Esophagus muscularis mucosa (tissue), 4 donors: Measurements from ENCODE around the gene GLT6D1. TPM values are rescaled to one million over a fixed set of nuclear protein-coding genes. Genes with fewer than 3 reads are reported as not detected.
"Not testable (repeated sequence)": the region's sequence is repeated elsewhere in the genome, so short reads cannot be mapped to it uniquely, and the experiment has no call there.

Source experiments
- DNase-seq: peaks from one replicate; pipeline ENCODE4 v3.0.0-alpha.2; 2017; ENCODE audit errors: extremely low spot score
- H3K27ac ChIP-seq, 4 donors: fragments of 200-600 bp; sonication (generic); replicated peaks in 1 of 4; 1 replicate in 3 of 4; 2 replicates in 1 of 4; pipeline ENCODE4 v1.5.1; 2016 to 2019; ENCODE audit warnings: mild to moderate bottlenecking in 1 of 4
- H3K27me3 ChIP-seq, 4 donors: fragments of 200-600 bp; sonication (generic); one replicate each; pipeline versions ENCODE4 v1.5.1 to v1.6.0; 2016 to 2019
- H3K36me3 ChIP-seq, 4 donors: fragments of 200-600 bp; sonication (generic); one replicate each; pipeline ENCODE4 v1.5.1; 2016 to 2019
- H3K4me1 ChIP-seq, 4 donors: fragments of 200-600 bp; sonication (generic); one replicate each; pipeline ENCODE4 v1.5.1; 2016 to 2019
- H3K4me3 ChIP-seq, 4 donors: fragments of 200-600 bp; sonication (generic); 1 replicate in 2 of 4; 2 replicates in 2 of 4; pipeline ENCODE4 v1.5.1; 2016 to 2019; ENCODE audit warnings: mild to moderate bottlenecking in 4 of 4, moderate library complexity in 1 of 4
- H3K9me3 ChIP-seq, 4 donors: fragments of 200-600 bp; sonication (generic); 1 replicate in 3 of 4; 2 replicates in 1 of 4; pipeline ENCODE4 v1.5.1; 2016 to 2019
- EP300 ChIP-seq: sonication (generic); formaldehyde crosslinking; IDR thresholded peaks from one replicate; pipeline ENCODE4 v1.6.1; 2017; ENCODE audit warnings: antibody characterized with exemption
- POLR2A ChIP-seq: fragments of 450-650 bp; IDR thresholded peaks from one replicate; pipeline ENCODE4 v1.6.1; 2017; ENCODE audit warnings: antibody characterized with exemption, moderate library complexity, mild to moderate bottlenecking, low read depth
- POLR2AphosphoS5 ChIP-seq, 2 donors: sonication (generic); formaldehyde crosslinking; IDR thresholded peaks; one replicate each; pipeline ENCODE4 v1.6.1; 2017; ENCODE audit warnings: antibody characterized with exemption in 2 of 2
- WGBS: methylation state at CpG from one replicate; pipeline ENCODE4 v1.1.5; 2018; 5-methylcytosine and 5-hydroxymethylcytosine counted together
- intact Hi-C: fragments of 100-400 bp; cut with DNase I; formaldehyde crosslinking; loops from one replicate; pipeline ENCODE4 v1.15.1; 2023
- total RNA-seq, 4 donors: library from RNA; depleted of rRNA; stranded (reverse); fragments of >200 nt; gene quantifications; one replicate each; pipeline versions ENCODE4 v1.1.0 to v1.2.1, GENCODE V29; 2016
- TF ChIP-seq, protein P1 (sequence below), 3 experiments: fragments of 200-600 bp in 2 of 3; fragments of 450-650 bp in 1 of 3; sonication (generic) in 2 of 3; IDR thresholded peaks; one replicate each; pipeline ENCODE4 v1.5.1; 2017 to 2019; ENCODE audit warnings: antibody characterized with exemption in 3 of 3, mild to moderate bottlenecking in 2 of 3, moderate library complexity in 1 of 3

Gene GLT6D1
- total RNA-seq, 4 donors from 2014 or later = not detected

DNA sequence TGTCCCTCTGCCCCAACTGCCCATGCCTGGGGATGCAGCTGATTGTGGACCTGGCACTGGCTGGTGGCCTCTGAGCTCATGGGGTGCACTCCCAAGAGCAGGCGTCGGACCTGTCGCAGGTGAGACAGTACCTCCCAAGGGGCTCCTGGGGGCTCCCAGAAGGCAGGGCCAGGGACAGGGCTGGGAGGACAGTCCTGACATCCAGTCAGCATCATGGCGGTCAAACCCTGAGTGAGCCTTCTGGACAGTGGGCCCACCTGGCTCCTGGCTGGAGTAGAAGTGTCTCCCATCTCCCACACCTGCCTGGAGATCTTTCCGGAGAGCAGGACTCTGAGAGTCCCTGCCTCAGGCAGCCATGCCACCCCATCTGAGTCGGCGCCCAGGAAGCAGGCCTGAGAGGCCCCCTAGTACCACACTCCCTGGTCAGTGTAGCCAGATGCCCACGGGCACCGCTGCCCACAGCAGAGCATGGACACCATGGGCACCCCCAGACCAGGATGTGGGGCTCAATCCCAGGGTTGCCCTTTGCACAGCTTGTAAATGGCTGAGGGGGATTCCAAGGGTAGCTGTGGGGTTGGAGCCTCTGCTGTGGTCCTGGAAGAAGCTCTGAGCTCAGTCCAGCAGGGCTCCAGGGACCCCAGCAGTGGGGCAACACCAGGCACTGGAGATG is 30.4 kb upstream of the GLT6D1 start:
- WGBS = 100% methylated on average over 6 of the region's 9 CpGs
- H3K9me3 ChIP-seq = no peaks in the 10 kb centered on the region
- peaks cover 0 to 66% (median 0%) of the 10 kb centered on the region in 4 donors for H3K27me3 ChIP-seq
- H3K4me1 ChIP-seq = no peaks in the 10 kb centered on the region
- TF ChIP-seq POLR2A (no peak), EP300 (no peak)
- H3K27ac ChIP-seq = no peak overlapping the region
- no peaks in the 10 kb centered on the region for H3K36me3 ChIP-seq
- no peak overlapping the region for H3K4me3 ChIP-seq
- intact Hi-C loops = no loop called here
- no peak for DNase-seq

DNA sequence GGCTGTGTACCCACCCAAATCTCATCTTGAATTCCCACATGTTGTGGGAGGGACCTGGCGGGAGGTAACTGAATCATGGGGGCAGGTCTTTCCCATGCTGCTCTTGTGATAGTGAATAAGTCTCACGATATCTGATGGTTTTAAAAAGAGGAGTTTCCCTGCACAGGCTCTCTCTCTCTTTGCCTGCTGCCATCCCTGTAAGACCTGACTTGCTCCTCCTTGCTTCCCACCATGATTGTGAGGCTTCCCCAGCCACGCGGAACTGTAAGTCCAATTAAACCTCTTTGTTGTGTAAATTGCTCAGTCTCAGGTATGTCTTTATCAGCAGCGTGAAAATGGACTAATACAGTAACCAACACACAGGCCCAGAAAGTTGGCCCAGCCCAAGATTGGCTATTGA is 29.7 kb upstream of the GLT6D1 start:
- WGBS = 95% methylated on average over 5 of the region's 5 CpGs
- H3K36me3 ChIP-seq, DNase-seq, intact Hi-C loops, H3K4me1 ChIP-seq, H3K9me3 ChIP-seq, H3K4me3 ChIP-seq, H3K27ac ChIP-seq: not testable (repeated sequence)
- H3K27me3 ChIP-seq = peaks cover 0 to 73% (median 0%) of the 10 kb centered on the region in 4 donors

DNA sequence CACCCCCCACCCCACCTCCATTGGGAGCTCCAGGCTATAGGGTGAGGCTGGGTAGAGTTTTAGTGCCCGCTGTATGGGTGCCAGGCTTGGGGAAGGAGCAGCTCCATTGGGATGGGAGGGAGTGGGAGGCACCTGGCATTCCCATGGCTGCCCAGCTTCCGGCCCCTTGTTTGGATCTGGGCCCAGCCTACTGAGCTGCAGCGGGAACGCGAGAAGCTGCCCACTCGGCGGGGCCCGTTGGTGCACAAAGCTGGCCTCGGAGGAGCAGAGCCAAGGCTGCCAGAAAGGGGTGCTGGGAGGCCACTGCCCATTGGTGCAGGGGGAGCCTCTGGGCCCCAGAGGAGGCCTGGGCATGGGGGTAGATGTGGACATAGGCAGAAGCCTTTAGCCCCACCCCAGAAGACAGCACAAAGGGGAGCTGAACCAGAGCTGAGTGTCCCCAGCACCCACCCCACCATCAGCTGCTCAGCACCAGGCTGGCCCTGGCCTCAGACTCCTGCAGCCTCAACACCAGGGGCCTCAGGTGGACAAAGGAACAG is 28.2 kb upstream of the GLT6D1 start:
- H3K4me3 ChIP-seq = no peak overlapping the region
- no peaks in the 10 kb centered on the region for H3K4me1 ChIP-seq
- no peak for DNase-seq
- H3K27ac ChIP-seq = no peak overlapping the region
- WGBS = 77% methylated on average over 7 of the region's 9 CpGs
- no peaks in the 10 kb centered on the region for H3K36me3 ChIP-seq
- intact Hi-C loops = no loop called here
- TF ChIP-seq, protein P1, sequence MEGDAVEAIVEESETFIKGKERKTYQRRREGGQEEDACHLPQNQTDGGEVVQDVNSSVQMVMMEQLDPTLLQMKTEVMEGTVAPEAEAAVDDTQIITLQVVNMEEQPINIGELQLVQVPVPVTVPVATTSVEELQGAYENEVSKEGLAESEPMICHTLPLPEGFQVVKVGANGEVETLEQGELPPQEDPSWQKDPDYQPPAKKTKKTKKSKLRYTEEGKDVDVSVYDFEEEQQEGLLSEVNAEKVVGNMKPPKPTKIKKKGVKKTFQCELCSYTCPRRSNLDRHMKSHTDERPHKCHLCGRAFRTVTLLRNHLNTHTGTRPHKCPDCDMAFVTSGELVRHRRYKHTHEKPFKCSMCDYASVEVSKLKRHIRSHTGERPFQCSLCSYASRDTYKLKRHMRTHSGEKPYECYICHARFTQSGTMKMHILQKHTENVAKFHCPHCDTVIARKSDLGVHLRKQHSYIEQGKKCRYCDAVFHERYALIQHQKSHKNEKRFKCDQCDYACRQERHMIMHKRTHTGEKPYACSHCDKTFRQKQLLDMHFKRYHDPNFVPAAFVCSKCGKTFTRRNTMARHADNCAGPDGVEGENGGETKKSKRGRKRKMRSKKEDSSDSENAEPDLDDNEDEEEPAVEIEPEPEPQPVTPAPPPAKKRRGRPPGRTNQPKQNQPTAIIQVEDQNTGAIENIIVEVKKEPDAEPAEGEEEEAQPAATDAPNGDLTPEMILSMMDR (IDR thresholded peaks at IDR 0.05) = no peak
- no peak for TF ChIP-seq POLR2AphosphoS5 (IDR thresholded peaks at IDR 0.05)
- H3K9me3 ChIP-seq = no peaks in the 10 kb centered on the region
- peaks cover 0 to 85% (median 0%) of the 10 kb centered on the region in 4 donors for H3K27me3 ChIP-seq

DNA sequence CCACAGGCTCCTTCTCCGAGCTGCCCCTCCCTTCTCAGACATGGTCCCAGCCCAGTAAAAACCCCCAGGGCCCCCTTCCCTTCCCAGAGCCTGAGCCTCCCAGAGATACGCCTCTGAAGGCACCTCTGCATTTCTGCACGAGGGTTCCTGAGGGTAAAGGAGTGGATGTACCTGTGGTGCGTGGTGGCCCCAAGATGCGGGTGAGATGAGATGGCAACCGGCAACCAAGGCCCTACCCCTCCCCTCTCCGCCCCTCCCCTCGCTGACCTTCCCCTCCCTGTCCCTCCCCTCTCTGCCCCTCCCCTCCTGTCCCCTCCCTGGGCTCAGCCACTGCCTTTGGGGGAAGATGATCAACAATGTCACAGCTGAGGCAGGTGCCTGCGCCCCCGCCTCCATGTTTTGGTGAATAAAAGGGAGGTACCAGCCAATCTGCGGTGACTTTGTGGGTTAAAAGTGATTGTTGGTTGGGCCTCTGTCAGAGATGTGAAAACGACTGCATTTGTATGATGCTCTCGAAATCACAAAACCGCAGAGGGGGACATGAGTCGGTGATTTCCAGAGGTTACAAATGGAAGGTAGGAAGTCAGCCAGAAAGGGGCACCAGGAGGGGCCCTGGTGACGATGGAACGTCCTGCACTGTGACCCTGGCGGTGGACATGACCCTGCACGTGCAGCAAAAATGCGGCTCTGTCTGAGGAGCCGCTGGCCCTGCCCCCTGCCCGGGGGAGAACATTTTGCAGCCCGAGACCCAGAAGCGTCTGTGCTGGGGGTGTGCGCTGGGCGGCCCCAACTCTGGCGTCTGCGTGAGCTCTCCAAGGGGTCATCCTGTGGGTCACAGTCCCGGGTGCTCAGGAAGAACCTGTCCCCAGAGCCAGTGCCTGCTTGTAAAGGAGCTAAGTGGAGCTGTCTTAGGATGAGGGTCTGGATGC is 27.5 kb upstream of the GLT6D1 start:
- 58% methylated on average over 27 of the region's 29 CpGs for WGBS
- H3K27me3 ChIP-seq = peaks cover 0 to 77% (median 0%) of the 10 kb centered on the region in 4 donors
- H3K36me3 ChIP-seq = no peaks in the 10 kb centered on the region
- TF ChIP-seq EP300 = no peak
- no peak for TF ChIP-seq POLR2AphosphoS5 (IDR thresholded peaks at IDR 0.05)
- no peak for TF ChIP-seq POLR2A
- TF ChIP-seq, protein P1 (IDR thresholded peaks at IDR 0.05) = no peak
- no peaks in the 10 kb centered on the region for H3K4me1 ChIP-seq
- intact Hi-C loops = no loop called here
- no peaks in the 10 kb centered on the region for H3K9me3 ChIP-seq
- no peak overlapping the region for H3K27ac ChIP-seq
- H3K4me3 ChIP-seq = no peak overlapping the region
- no peak for DNase-seq

DNA sequence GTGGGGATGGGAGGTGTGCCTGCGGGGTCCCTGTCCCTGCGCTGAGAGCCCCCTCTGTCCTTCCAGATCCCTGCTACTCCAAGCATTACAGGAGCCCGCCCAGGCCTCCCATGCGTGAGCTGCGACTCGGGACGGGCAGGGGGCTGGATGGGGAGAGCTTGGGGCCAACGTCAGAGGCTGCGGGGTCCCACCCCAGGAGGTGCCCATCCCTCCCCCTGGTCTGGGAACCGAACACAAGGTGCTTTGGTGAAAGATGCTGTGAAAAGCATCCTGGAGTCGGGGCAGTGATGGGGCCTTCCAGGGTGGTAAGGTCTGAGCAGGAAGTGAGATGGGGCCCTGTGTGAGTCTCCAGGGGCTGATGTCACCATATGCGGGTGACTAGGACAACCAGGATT is 26.5 kb upstream of the GLT6D1 start:
- peaks cover 0 to 72% (median 0%) of the 10 kb centered on the region in 4 donors for H3K27me3 ChIP-seq
- intact Hi-C loops = no loop called here
- no peak overlapping the region for H3K4me3 ChIP-seq
- no peaks in the 10 kb centered on the region for H3K9me3 ChIP-seq
- TF ChIP-seq EP300 = no peak
- H3K27ac ChIP-seq = no peak overlapping the region
- no peaks in the 10 kb centered on the region for H3K36me3 ChIP-seq
- 76% methylated on average over 9 of the region's 12 CpGs for WGBS
- DNase-seq = no peak
- no peaks in the 10 kb centered on the region for H3K4me1 ChIP-seq
